Measurements from ENCODE around the gene PRKAB1. TPM values are rescaled to one million over a fixed set of nuclear protein-coding genes. Genes with fewer than 3 reads are reported as not detected.
A peak's percentile ranks its signal among the peaks of the same experiment; 100 is the strongest.
"Not testable (repeated sequence)": the region's sequence is repeated elsewhere in the genome, so short reads cannot be mapped to it uniquely, and the experiment has no call there.

PRKAB1 gene
- total RNA-seq: 15.6 TPM
- 27.9 TPM for polyA plus RNA-seq

- Histone ChIP-seq H3K27ac (ENCODE audit: low read depth) (peak within 1 kb of the TSS; percentile 90), H3K4me1 (ENCODE audit: insufficient read depth) (no peaks in the 10 kb centered on the region), H3K4me3 (ENCODE audit: low read depth, low read length) (peak within 1 kb of the TSS; percentile 68)
These were observed at the start of gene PRKAB1 for GRCh38 chr12:119667577-119668323. PRKAB1 (plus strand) TSS chr12:119668133; CDS start chr12:119668245, 112 bp downstream.

GRCh38 chr12:119618328-119618896 lies 49.5 kb upstream of the PRKAB1 start:
- H3K4me1 ChIP-seq (ENCODE audit: insufficient read depth); H3K36me3 ChIP-seq (ENCODE audit: insufficient read depth); H3K27ac ChIP-seq (ENCODE audit: low read depth); H3K4me3 ChIP-seq (ENCODE audit: low read depth, low read length); DNase-seq (ENCODE audit: extremely low spot score): not testable (repeated sequence)
- WGBS: 95% methylated on average over 1 of the region's 1 CpG

More at GRCh38 chr12:119667577-119668323, at the start of gene PRKAB1:
- WGBS: under 1% methylated on average over 69 of the region's 69 CpGs
- no peaks in the 10 kb centered on the region for H3K36me3 ChIP-seq (ENCODE audit: insufficient read depth)
- DNase-seq (ENCODE audit: extremely low spot score): peak; percentile 91

- 60% methylated on average over 1 of the region's 1 CpG for WGBS
- no peak overlapping the region for H3K4me3 ChIP-seq (ENCODE audit: low read depth, low read length)
- no peak overlapping the region for H3K27ac ChIP-seq (ENCODE audit: low read depth)
- H3K36me3 ChIP-seq (ENCODE audit: insufficient read depth): no peaks in the 10 kb centered on the region
- H3K4me1 ChIP-seq (ENCODE audit: insufficient read depth): no peaks in the 10 kb centered on the region
- no peak for DNase-seq (ENCODE audit: extremely low spot score)
These were observed 47.4 kb upstream of the PRKAB1 start for GRCh38 chr12:119620490-119620889.

GRCh38 chr12:119621878-119622277 lies 46.1 kb upstream of the PRKAB1 start:
- WGBS: 29% methylated on average over 2 of the region's 2 CpGs
- no peaks in the 10 kb centered on the region for H3K4me1 ChIP-seq (ENCODE audit: insufficient read depth)
- H3K27ac ChIP-seq (ENCODE audit: low read depth): no peak overlapping the region
- H3K4me3 ChIP-seq (ENCODE audit: low read depth, low read length): no peak overlapping the region
- no peaks in the 10 kb centered on the region for H3K36me3 ChIP-seq (ENCODE audit: insufficient read depth)
- DNase-seq (ENCODE audit: extremely low spot score): no peak

- H3K4me1 ChIP-seq (ENCODE audit: insufficient read depth): no peaks in the 10 kb centered on the region
- H3K36me3 ChIP-seq (ENCODE audit: insufficient read depth): no peaks in the 10 kb centered on the region
- peak overlapping the region; percentile 23 for H3K27ac ChIP-seq (ENCODE audit: low read depth)
- no peak overlapping the region for H3K4me3 ChIP-seq (ENCODE audit: low read depth, low read length)
- WGBS: 45% methylated on average over 4 of the region's 4 CpGs
- no peak for DNase-seq (ENCODE audit: extremely low spot score)
These were observed 43.0 kb upstream of the PRKAB1 start for GRCh38 chr12:119624966-119625365.

GRCh38 chr12:119627019-119627643 lies 40.8 kb upstream of the PRKAB1 start:
- Histone ChIP-seq H3K27ac (ENCODE audit: low read depth) (no peak overlapping the region), H3K4me3 (ENCODE audit: low read depth, low read length) (no peak overlapping the region), H3K36me3 (ENCODE audit: insufficient read depth) (no peaks in the 10 kb centered on the region), H3K4me1 (ENCODE audit: insufficient read depth) (no peaks in the 10 kb centered on the region)
- DNase-seq (ENCODE audit: extremely low spot score): no peak
- 71% methylated on average over 6 of the region's 6 CpGs for WGBS

GRCh38 chr12:119627686-119628085 lies 40.2 kb upstream of the PRKAB1 start:
- Histone ChIP-seq H3K36me3 (ENCODE audit: insufficient read depth) (no peaks in the 10 kb centered on the region), H3K4me3 (ENCODE audit: low read depth, low read length) (no peak overlapping the region), H3K27ac (ENCODE audit: low read depth) (no peak overlapping the region), H3K4me1 (ENCODE audit: insufficient read depth) (no peaks in the 10 kb centered on the region)
- WGBS: 78% methylated on average over 6 of the region's 6 CpGs
- no peak for DNase-seq (ENCODE audit: extremely low spot score)

- Histone ChIP-seq H3K36me3 (ENCODE audit: insufficient read depth) (no peaks in the 10 kb centered on the region), H3K27ac (ENCODE audit: low read depth) (no peak overlapping the region), H3K4me1 (ENCODE audit: insufficient read depth) (no peaks in the 10 kb centered on the region), H3K4me3 (ENCODE audit: low read depth, low read length) (no peak overlapping the region)
- WGBS: 86% methylated on average over 7 of the region's 7 CpGs
- DNase-seq (ENCODE audit: extremely low spot score): no peak
These were observed 37.6 kb upstream of the PRKAB1 start for GRCh38 chr12:119630223-119630780.

GRCh38 chr12:119630962-119631550 lies 36.9 kb upstream of the PRKAB1 start:
- 97% methylated on average over 1 of the region's 1 CpG for WGBS
- Histone ChIP-seq H3K27ac (ENCODE audit: low read depth) (no peak overlapping the region), H3K4me1 (ENCODE audit: insufficient read depth) (no peaks in the 10 kb centered on the region), H3K36me3 (ENCODE audit: insufficient read depth) (no peaks in the 10 kb centered on the region), H3K4me3 (ENCODE audit: low read depth, low read length) (no peak overlapping the region)
- DNase-seq (ENCODE audit: extremely low spot score): no peak

- H3K4me1 ChIP-seq (ENCODE audit: insufficient read depth): no peaks in the 10 kb centered on the region
- WGBS: 91% methylated on average over 4 of the region's 4 CpGs
- no peak overlapping the region for H3K4me3 ChIP-seq (ENCODE audit: low read depth, low read length)
- no peak for DNase-seq (ENCODE audit: extremely low spot score)
- H3K36me3 ChIP-seq (ENCODE audit: insufficient read depth): no peaks in the 10 kb centered on the region
- H3K27ac ChIP-seq (ENCODE audit: low read depth): no peak overlapping the region
These were observed 35.8 kb upstream of the PRKAB1 start for GRCh38 chr12:119631930-119632678.

- Histone ChIP-seq H3K4me1 (ENCODE audit: insufficient read depth) (no peaks in the 10 kb centered on the region), H3K4me3 (ENCODE audit: low read depth, low read length) (no peak overlapping the region), H3K27ac (ENCODE audit: low read depth) (no peak overlapping the region), H3K36me3 (ENCODE audit: insufficient read depth) (no peaks in the 10 kb centered on the region)
- peak; percentile 66 for DNase-seq (ENCODE audit: extremely low spot score)
- WGBS: 18% methylated on average over 6 of the region's 6 CpGs
These were observed 33.2 kb upstream of the PRKAB1 start for GRCh38 chr12:119634743-119635142.

GRCh38 chr12:119642986-119643385 lies 24.9 kb upstream of the PRKAB1 start:
- no peak overlapping the region for H3K4me3 ChIP-seq (ENCODE audit: low read depth, low read length)
- H3K27ac ChIP-seq (ENCODE audit: low read depth): no peak overlapping the region
- WGBS: 69% methylated on average over 4 of the region's 4 CpGs

GRCh38 chr12:119644930-119645329 lies 23.0 kb upstream of the PRKAB1 start:
- H3K4me1 ChIP-seq (ENCODE audit: insufficient read depth): no peaks in the 10 kb centered on the region
- H3K4me3 ChIP-seq (ENCODE audit: low read depth, low read length): no peak overlapping the region
- WGBS: 86% methylated on average over 3 of the region's 3 CpGs
- no peak overlapping the region for H3K27ac ChIP-seq (ENCODE audit: low read depth)
- DNase-seq (ENCODE audit: extremely low spot score): no peak
- no peaks in the 10 kb centered on the region for H3K36me3 ChIP-seq (ENCODE audit: insufficient read depth)

More at GRCh38 chr12:119642986-119643385, 24.9 kb upstream of the PRKAB1 start:
- H3K36me3 ChIP-seq (ENCODE audit: insufficient read depth): no peaks in the 10 kb centered on the region
- no peaks in the 10 kb centered on the region for H3K4me1 ChIP-seq (ENCODE audit: insufficient read depth)
- no peak for DNase-seq (ENCODE audit: extremely low spot score)

Data from urinary bladder (tissue), 4 donors.